GM12801 (cell line): ENCODE data around the gene FNDC3B.

Source experiments
- CTCF ChIP-seq: IDR thresholded peaks from one replicate; pipeline ENCODE4 v1.5.1; 2011; ENCODE audit warnings: control low read depth; ENCODE audit not compliant: insufficient read length; ENCODE audit errors: extremely low read depth

The FNDC3B gene

GRCh38 chr3:172023915-172024314 is 15.5 kb upstream of the FNDC3B start:
- no peak for TF ChIP-seq CTCF

GRCh38 chr3:172024679-172025078 is 14.7 kb upstream of the FNDC3B start:
- TF ChIP-seq CTCF, result no peak

GRCh38 chr3:172029425-172030098 is 9.8 kb upstream of the FNDC3B start:
- no peak for TF ChIP-seq CTCF

- no peak for TF ChIP-seq CTCF
These were observed 9.2 kb upstream of the FNDC3B start for GRCh38 chr3:172030181-172030580.

GRCh38 chr3:172031996-172032395 is 7.4 kb upstream of the FNDC3B start:
- no peak for TF ChIP-seq CTCF

- no peak for TF ChIP-seq CTCF
These were observed 6.0 kb upstream of the FNDC3B start for GRCh38 chr3:172033396-172033795.

- no peak for TF ChIP-seq CTCF
These were observed 4.3 kb upstream of the FNDC3B start for GRCh38 chr3:172034786-172035685.
